Muscle layer of colon (tissue), 2 donors: ENCODE measurements around the gene FBN1.

Experiments
- H3K27ac ChIP-seq: one replicate; pipeline ENCODE4 v1.7.0; 2013; ENCODE audit warnings: low read depth, mild to moderate bottlenecking, low read length, moderate library complexity
- H3K27me3 ChIP-seq, 2 donors: one replicate each; pipeline ENCODE4 v1.7.0; 2013; ENCODE audit warnings: low read length in 2 of 2, mild to moderate bottlenecking in 2 of 2; ENCODE audit not compliant: insufficient read depth in 2 of 2, control insufficient read depth in 1 of 2
- H3K36me3 ChIP-seq: one replicate; pipeline ENCODE4 v1.7.0; 2013; ENCODE audit warnings: mild to moderate bottlenecking, low read length; ENCODE audit not compliant: insufficient read depth
- H3K4me1 ChIP-seq: one replicate; pipeline ENCODE4 v1.7.0; 2013; ENCODE audit warnings: mild to moderate bottlenecking, low read length; ENCODE audit not compliant: insufficient read depth
- H3K4me3 ChIP-seq, 2 donors: one replicate each; pipeline ENCODE4 v1.7.0; 2013; ENCODE audit warnings: low read length in 2 of 2, low read depth in 1 of 2, mild to moderate bottlenecking in 1 of 2, moderate library complexity in 1 of 2
- H3K9ac ChIP-seq: one replicate; pipeline ENCODE4 v1.7.0; 2013; ENCODE audit warnings: low read length
- H3K9me3 ChIP-seq: one replicate; pipeline ENCODE4 v1.7.0; 2013; ENCODE audit warnings: mild to moderate bottlenecking, low read length
- donor health status: abdominal sarcoma.
- donor health status: Adenocarcinoma of cecum.

The FBN1 gene

GRCh38 chr15:48674876-48675275, 29.4 kb upstream of the FBN1 start:
- Histone ChIP-seq H3K36me3 (no peaks in the 10 kb centered on the region), H3K9ac (no peak overlapping the region), H3K27me3 (no peaks in the 10 kb centered on the region), H3K4me1 (no peaks in the 10 kb centered on the region), H3K4me3 (no peak overlapping the region), H3K27ac (no peak overlapping the region), H3K9me3 (no peaks in the 10 kb centered on the region)

DNA sequence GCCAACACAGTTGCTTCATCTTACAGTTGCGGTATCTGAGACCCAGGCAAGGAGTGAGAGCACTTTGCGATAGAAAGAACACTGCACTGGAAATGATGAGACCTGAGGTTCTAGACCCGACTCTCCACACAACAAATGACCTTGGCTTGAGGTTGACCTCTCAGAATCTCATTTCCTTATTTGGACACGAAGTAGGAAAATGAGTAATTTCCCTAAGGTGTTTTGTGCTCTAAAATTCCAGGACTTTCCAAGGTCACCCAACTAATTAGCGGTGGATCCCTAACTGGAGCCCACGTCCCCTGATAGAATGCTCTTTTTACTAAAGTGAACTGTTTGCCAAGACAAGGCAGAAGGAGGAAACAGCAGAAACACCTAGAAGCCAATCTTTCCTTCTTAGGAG, 26.7 kb upstream of the FBN1 start:
- H3K27me3 ChIP-seq: no peaks in the 10 kb centered on the region
- no peak overlapping the region for H3K27ac ChIP-seq
- H3K9ac ChIP-seq: no peak overlapping the region
- H3K4me3 ChIP-seq: no peak overlapping the region
- no peaks in the 10 kb centered on the region for H3K36me3 ChIP-seq
- H3K4me1 ChIP-seq: no peaks in the 10 kb centered on the region
- no peaks in the 10 kb centered on the region for H3K9me3 ChIP-seq

- no peaks in the 10 kb centered on the region for H3K4me1 ChIP-seq
- no peaks in the 10 kb centered on the region for H3K27me3 ChIP-seq
- H3K9me3 ChIP-seq: no peaks in the 10 kb centered on the region
- H3K36me3 ChIP-seq: no peaks in the 10 kb centered on the region
- no peak overlapping the region for H3K27ac ChIP-seq
- no peak overlapping the region for H3K9ac ChIP-seq
- no peak overlapping the region for H3K4me3 ChIP-seq
Observed at GRCh38 chr15:48671103-48672022, 25.9 kb upstream of the FBN1 start.

DNA sequence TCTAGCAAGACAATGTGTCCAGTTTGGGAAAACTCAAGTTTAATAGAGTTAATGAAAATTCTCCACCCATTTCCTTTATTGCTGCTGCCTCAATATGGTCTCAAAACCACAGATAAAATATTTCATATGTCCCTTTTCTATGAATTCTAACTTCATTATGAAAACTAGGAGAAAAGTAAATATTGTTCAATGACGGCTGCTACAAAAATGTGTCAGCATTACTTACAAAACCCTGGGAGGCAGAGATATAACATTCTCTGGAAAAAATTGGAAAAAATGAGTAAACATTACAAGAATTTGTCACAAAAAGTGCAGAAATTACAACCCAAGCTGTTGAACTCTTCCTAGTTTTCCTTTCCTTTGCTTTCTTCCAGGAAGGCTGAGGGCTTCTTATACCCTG, 22.2 kb upstream of the FBN1 start:
- no peak overlapping the region for H3K27ac ChIP-seq

DNA sequence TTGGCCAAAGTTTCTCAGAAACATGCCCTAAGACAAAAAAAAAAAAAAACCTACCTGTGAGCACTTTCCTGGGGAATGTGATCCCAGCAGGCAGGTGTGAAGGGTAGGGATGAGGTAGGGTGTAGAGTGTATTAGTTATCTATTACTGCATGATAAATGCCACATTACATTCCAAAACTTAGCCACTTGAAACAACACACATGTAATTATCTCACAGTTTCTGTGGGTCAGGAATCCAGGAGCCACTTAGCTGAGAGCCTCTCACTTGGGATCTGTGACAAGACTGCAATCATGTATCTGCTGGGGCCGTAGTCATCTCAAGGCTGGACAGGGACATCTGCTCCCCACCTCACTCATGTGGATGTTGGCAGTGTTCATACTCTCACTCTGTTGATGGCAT, 18.9 kb upstream of the FBN1 start:
- Histone ChIP-seq H3K9me3 (no peaks in the 10 kb centered on the region), H3K27me3 (no peaks in the 10 kb centered on the region), H3K4me1 (no peaks in the 10 kb centered on the region), H3K9ac (no peak overlapping the region), H3K4me3 (no peak overlapping the region), H3K36me3 (no peaks in the 10 kb centered on the region), H3K27ac (no peak overlapping the region)

More for the DNA sequence above, 22.2 kb upstream of the FBN1 start:
- H3K4me1 ChIP-seq: no peaks in the 10 kb centered on the region
- H3K27me3 ChIP-seq: no peaks in the 10 kb centered on the region
- H3K9ac ChIP-seq: no peak overlapping the region
- H3K9me3 ChIP-seq: no peaks in the 10 kb centered on the region
- no peak overlapping the region for H3K4me3 ChIP-seq
- no peaks in the 10 kb centered on the region for H3K36me3 ChIP-seq

DNA sequence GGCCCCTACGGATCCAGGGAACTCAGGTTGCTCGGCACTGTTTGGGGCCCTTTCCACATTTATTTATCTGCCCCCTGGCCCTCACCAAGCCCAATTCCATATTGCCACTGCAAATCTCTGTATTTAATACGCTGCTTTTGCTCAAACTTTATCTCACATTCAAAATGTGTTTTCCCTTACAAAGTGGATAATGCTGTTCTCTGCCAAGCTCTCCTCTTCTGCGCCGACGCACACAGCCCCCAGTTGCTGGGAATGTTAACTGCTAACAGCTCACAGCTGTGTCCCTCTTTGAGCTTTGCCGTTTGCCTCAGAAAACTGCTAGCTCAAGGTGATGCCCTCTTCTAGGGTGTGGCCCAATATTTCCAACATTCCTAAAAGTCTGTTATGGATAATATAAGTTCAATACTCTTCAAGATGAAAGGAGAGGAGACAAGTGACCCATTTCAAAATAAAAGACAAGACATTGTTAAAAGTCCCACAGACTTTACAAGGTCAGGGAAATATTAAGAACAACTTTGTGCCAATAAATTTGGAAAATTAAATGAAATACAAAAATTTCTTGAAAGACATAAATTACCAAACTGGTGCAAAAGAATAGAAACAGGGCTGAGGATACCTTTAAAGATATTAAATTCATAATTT, 12.6 kb upstream of the FBN1 start:
- Histone ChIP-seq H3K4me1 (no peaks in the 10 kb centered on the region), H3K27ac (no peak overlapping the region), H3K36me3 (no peaks in the 10 kb centered on the region), H3K9me3 (no peaks in the 10 kb centered on the region), H3K9ac (no peak overlapping the region), H3K4me3 (no peak overlapping the region), H3K27me3 (no peaks in the 10 kb centered on the region)

- Histone ChIP-seq H3K27me3 (no peaks in the 10 kb centered on the region), H3K4me3 (no peak overlapping the region), H3K4me1 (no peaks in the 10 kb centered on the region), H3K9ac (no peak overlapping the region), H3K27ac (no peak overlapping the region), H3K36me3 (no peaks in the 10 kb centered on the region), H3K9me3 (no peaks in the 10 kb centered on the region)
Observed at GRCh38 chr15:48654801-48655200, 9.3 kb upstream of the FBN1 start.

- Histone ChIP-seq H3K36me3 (no peaks in the 10 kb centered on the region), H3K4me1 (no peaks in the 10 kb centered on the region), H3K27ac (no peak overlapping the region), H3K9me3 (no peaks in the 10 kb centered on the region), H3K4me3 (no peak overlapping the region), H3K27me3 (no peaks in the 10 kb centered on the region), H3K9ac (no peak overlapping the region)
Observed at GRCh38 chr15:48653913-48654670, 8.6 kb upstream of the FBN1 start.

DNA sequence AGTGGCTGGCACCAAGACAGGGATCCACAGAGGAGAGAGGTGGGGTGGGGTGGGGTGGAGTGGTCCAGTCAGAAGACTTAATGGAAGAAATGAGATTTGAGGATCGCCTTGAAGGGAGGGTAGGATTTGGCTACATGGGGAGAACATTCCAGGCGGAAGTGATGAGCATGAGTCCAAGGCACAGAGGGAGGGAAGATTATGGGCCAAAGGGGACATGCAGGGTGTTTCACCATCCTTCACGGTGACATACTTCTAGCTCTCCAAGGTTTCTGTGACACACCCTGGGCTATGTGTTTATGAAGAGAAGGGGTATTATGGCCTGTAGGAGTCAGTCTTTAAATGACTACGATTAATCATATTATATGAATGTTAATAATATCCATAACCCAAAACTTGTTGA, 7.7 kb upstream of the FBN1 start:
- no peaks in the 10 kb centered on the region for H3K36me3 ChIP-seq
- H3K4me3 ChIP-seq: no peak overlapping the region
- no peaks in the 10 kb centered on the region for H3K27me3 ChIP-seq
- no peak overlapping the region for H3K27ac ChIP-seq
- no peaks in the 10 kb centered on the region for H3K9me3 ChIP-seq
- no peak overlapping the region for H3K9ac ChIP-seq
- H3K4me1 ChIP-seq: no peaks in the 10 kb centered on the region

DNA sequence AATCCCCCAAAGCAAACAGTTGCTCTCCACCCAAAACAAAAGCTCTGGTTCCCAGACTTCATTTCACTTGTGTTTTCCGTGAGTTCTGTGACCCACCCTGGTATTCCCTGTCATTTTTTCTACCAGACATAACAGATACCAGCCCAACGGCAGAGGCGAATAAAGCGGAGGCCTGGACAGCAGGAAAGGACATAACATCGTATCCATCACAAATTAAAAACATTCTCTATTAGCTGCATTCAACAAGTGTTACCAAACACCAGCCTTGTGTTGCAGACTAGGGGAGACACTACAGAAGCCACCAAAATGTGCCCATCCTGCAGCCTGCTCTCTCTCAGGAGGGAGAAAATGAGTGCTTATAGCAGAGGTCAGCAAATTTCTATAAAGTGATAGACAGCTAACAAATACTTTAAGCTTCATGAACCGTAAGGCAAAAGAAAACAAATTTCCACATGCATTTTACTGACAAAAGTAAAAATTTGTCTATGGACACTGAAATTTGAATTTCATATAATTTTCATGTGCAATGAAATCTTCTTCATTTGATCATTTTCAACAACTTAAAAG, 7.1 kb upstream of the FBN1 start:
- Histone ChIP-seq H3K9ac (no peak overlapping the region), H3K27me3 (no peaks in the 10 kb centered on the region), H3K27ac (no peak overlapping the region), H3K36me3 (no peaks in the 10 kb centered on the region), H3K4me1 (no peaks in the 10 kb centered on the region), H3K4me3 (no peak overlapping the region), H3K9me3 (no peaks in the 10 kb centered on the region)

DNA sequence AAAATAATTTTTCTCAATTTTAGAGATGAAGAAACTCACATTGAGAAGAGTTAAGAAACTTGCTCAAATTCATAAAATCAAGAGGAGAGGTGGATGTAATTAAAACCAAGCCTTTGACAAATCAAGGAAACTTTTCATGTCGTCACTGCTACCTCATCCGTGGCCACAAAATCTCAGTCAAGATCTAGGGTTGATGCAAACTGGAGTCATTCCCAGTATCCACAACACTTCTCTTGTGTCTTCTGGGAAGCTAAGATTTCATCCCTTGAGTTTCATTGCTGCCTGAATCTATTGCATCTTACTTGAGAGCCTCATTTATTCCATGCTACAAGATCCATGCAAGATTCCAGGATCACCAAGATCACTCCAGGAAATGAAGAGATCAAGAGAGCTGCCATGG, 5.4 kb upstream of the FBN1 start:
- H3K27me3 ChIP-seq: no peaks in the 10 kb centered on the region
- H3K9ac ChIP-seq: no peak overlapping the region
- no peaks in the 10 kb centered on the region for H3K36me3 ChIP-seq
- no peaks in the 10 kb centered on the region for H3K4me1 ChIP-seq
- no peaks in the 10 kb centered on the region for H3K9me3 ChIP-seq
- H3K4me3 ChIP-seq: no peak overlapping the region
- no peak overlapping the region for H3K27ac ChIP-seq
